ENCODE measurements around the gene PASK.

Gene PASK

GRCh38 chr2:241179899-241180298, 30.6 kb upstream of the PASK start:
- no peak for DNase-seq

GRCh38 chr2:241178961-241179360, 29.7 kb upstream of the PASK start:
- no peak for DNase-seq

GRCh38 chr2:241177526-241178334, 28.5 kb upstream of the PASK start:
- no peak for DNase-seq

- DNase-seq = no peak
These were observed 24.3 kb upstream of the PASK start for GRCh38 chr2:241173557-241173956.

GRCh38 chr2:241168366-241168765, 19.1 kb upstream of the PASK start:
- DNase-seq = no peak

- DNase-seq = peak; percentile 12
These were observed 14.4 kb upstream of the PASK start for GRCh38 chr2:241163601-241164118.

GRCh38 chr2:241161646-241162281, 12.5 kb upstream of the PASK start:
- peak; percentile 82 for DNase-seq

GRCh38 chr2:241160318-241160717, 11.0 kb upstream of the PASK start:
- DNase-seq = no peak

- DNase-seq = no peak
These were observed 9.8 kb upstream of the PASK start for GRCh38 chr2:241159116-241159515.

- no peak for DNase-seq
These were observed 9.3 kb upstream of the PASK start for GRCh38 chr2:241158546-241158900.

- DNase-seq = peak; percentile 58
These were observed 8.7 kb upstream of the PASK start for GRCh38 chr2:241157841-241158545.

- DNase-seq = no peak
These were observed 7.7 kb upstream of the PASK start for GRCh38 chr2:241156971-241157441.

- no peak for DNase-seq
These were observed 6.7 kb upstream of the PASK start for GRCh38 chr2:241155936-241156335.

GRCh38 chr2:241154915-241155314, 5.6 kb upstream of the PASK start:
- no peak for DNase-seq

- peak; percentile 24 for DNase-seq
These were observed 4.3 kb upstream of the PASK start for GRCh38 chr2:241153616-241154015.

- peak; percentile 15 for DNase-seq
These were observed 2.8 kb upstream of the PASK start for GRCh38 chr2:241151934-241152660.

- peak; percentile 8 for DNase-seq
These were observed 1.6 kb upstream of the PASK start for GRCh38 chr2:241150660-241151530.

GRCh38 chr2:241149925-241150659, 820 bp upstream of the PASK start, which contains the start of gene PPP1R7:
Gene PPP1R7 (plus strand): TSS chr2:241150467. CDS start chr2:241150496, 29 bp downstream.
- DNase-seq = peak; percentile 92

- DNase-seq = no peak
These were observed 328 bp upstream of the PASK start for GRCh38 chr2:241149675-241149924.

GRCh38 chr2:241148239-241148638, 1.0 kb downstream of the PASK start:
- no peak for DNase-seq

GRCh38 chr2:241147336-241147735, 1.9 kb downstream of the PASK start:
- no peak for DNase-seq

Data from EL (cell line).